Iris pigment epithelial cell (primary cell): ENCODE measurements around the gene CELF5.

Experiments
- DNase-seq: peaks from one replicate; pipeline ENCODE4 v3.0.0-alpha.2; 2011; ENCODE audit warnings: low read depth

CELF5 gene

GRCh38 chr19:3344608-3345598, 120.4 kb downstream of the CELF5 start:
- no peak for DNase-seq

- DNase-seq, result no peak
Measured at GRCh38 chr19:3345850-3346460, 121.5 kb downstream of the CELF5 start.
